Measurements from ENCODE around the gene ZNF780A. TPM values are rescaled to one million over a fixed set of nuclear protein-coding genes. Genes with fewer than 3 reads are reported as not detected.
A peak's percentile ranks its signal among the peaks of the same experiment; 100 is the strongest.

ZNF780A gene
- polyA plus RNA-seq, 3 donors: 9.8 to 14.1 (median 12.6) TPM

GRCh38 chr19:40033989-40034560 lies 56.7 kb downstream of the ZNF780A start:
- intact Hi-C loops (cut with micrococcal nuclease): no loop called here
- no peak overlapping the region for H3K27ac Mint-ChIP-seq
- WGBS (ENCODE audit: insufficient coverage): no CpG with 5 or more reads among the region's 2 CpGs
- Histone ChIP-seq H3K27me3 (ENCODE audit: control insufficient read depth in 2 of 2, insufficient read depth in 2 of 2, low read length in 2 of 2) (no peaks in the 10 kb centered on the region), H3K4me2 (replicated peaks; ENCODE audit: extremely low read depth, low read length, poor library complexity, severe bottlenecking) (no peak overlapping the region), H4K20me1 (ENCODE audit: insufficient read depth, low read length) (no peaks in the 10 kb centered on the region), H3K79me2 (ENCODE audit: insufficient read depth, low read length) (no peaks in the 10 kb centered on the region), H3K27ac (ENCODE audit: low read depth in 1 of 2, low read length in 2 of 2) (no peak overlapping the region), H3K36me3 (replicated peaks in 1 of 2; ENCODE audit: control insufficient read depth in 1 of 2, insufficient read depth in 2 of 2, low read length in 2 of 2) (no peaks in the 10 kb centered on the region), H2AFZ (ENCODE audit: insufficient read depth, low read depth, low read length, poor library complexity, severe bottlenecking) (no peak overlapping the region), H3K4me1 (ENCODE audit: control insufficient read depth in 1 of 2, insufficient read depth in 2 of 2, low read length in 2 of 2) (no peaks in the 10 kb centered on the region), H3K9me3 (replicated peaks in 1 of 2; ENCODE audit: control insufficient read depth in 1 of 2, insufficient read depth in 1 of 2, low read length in 2 of 2) (peaks cover 37 to 86% of the 10 kb centered on the region in 2 donors), H3K4me3 (replicated peaks in 1 of 3; ENCODE audit: low read depth in 2 of 3, low read length in 3 of 3) (peak overlapping the region in 1 of 3 experiments; percentile 18), H3K9ac (ENCODE audit: insufficient read depth, low read length, poor library complexity, severe bottlenecking) (no peak overlapping the region)
- H3K27me3 Mint-ChIP-seq (ENCODE audit: low read depth in 3 of 3): no peaks in the 10 kb centered on the region
- no peaks in the 10 kb centered on the region for H3K4me1 Mint-ChIP-seq
- TF ChIP-seq, protein P1, sequence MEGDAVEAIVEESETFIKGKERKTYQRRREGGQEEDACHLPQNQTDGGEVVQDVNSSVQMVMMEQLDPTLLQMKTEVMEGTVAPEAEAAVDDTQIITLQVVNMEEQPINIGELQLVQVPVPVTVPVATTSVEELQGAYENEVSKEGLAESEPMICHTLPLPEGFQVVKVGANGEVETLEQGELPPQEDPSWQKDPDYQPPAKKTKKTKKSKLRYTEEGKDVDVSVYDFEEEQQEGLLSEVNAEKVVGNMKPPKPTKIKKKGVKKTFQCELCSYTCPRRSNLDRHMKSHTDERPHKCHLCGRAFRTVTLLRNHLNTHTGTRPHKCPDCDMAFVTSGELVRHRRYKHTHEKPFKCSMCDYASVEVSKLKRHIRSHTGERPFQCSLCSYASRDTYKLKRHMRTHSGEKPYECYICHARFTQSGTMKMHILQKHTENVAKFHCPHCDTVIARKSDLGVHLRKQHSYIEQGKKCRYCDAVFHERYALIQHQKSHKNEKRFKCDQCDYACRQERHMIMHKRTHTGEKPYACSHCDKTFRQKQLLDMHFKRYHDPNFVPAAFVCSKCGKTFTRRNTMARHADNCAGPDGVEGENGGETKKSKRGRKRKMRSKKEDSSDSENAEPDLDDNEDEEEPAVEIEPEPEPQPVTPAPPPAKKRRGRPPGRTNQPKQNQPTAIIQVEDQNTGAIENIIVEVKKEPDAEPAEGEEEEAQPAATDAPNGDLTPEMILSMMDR (IDR thresholded peaks at IDR 0.05): no peak
- H3K4me3 Mint-ChIP-seq: no peak overlapping the region
- H3K36me3 Mint-ChIP-seq: peaks cover 0 to 2% of the 10 kb centered on the region in 2 donors
- no peak for DNase-seq
- H3K9me3 Mint-ChIP-seq: peaks cover 22 to 87% (median 78%) of the 10 kb centered on the region in 7 donors

DNA sequence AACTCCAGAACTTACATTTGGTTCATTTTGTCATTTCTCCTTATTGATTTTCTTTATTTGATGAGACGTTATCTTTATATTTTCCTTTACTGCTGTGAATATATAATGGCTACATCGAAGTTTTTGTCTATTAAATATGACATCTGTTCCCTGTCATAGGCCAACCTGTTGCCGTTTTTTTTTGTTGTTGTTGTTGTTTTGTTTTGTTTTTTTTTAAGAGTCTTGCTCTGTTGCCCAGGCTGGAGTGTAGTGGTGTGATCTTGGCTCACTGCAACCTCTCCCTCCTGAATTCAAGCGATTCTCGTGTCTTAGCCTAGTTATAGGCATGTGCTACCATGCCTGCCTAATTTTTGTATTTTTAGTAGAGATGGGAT lies 64.2 kb downstream of the ZNF780A start:
- H3K9ac ChIP-seq (ENCODE audit: insufficient read depth, low read length, poor library complexity, severe bottlenecking): no peak overlapping the region
- Mint-ChIP-seq H3K36me3 (no peaks in the 10 kb centered on the region), H3K27ac (no peak overlapping the region), H3K9me3 (peaks cover 47 to 97% (median 83%) of the 10 kb centered on the region in 7 donors), H3K27me3 (ENCODE audit: low read depth in 3 of 3) (peaks cover 0 to 2% (median 0%) of the 10 kb centered on the region in 3 donors), H3K4me3 (no peak overlapping the region), H3K4me1 (no peaks in the 10 kb centered on the region)
- 100% methylated on average over 1 of the region's 5 CpGs for WGBS (ENCODE audit: insufficient coverage)
- no peak overlapping the region for H3K4me2 ChIP-seq (replicated peaks; ENCODE audit: extremely low read depth, low read length, poor library complexity, severe bottlenecking)
- H3K9me3 ChIP-seq (replicated peaks in 1 of 2; ENCODE audit: control insufficient read depth in 1 of 2, insufficient read depth in 1 of 2, low read length in 2 of 2): peaks cover 64 to 94% of the 10 kb centered on the region in 2 donors
- no peaks in the 10 kb centered on the region for H3K27me3 ChIP-seq (ENCODE audit: control insufficient read depth in 2 of 2, insufficient read depth in 2 of 2, low read length in 2 of 2)
- intact Hi-C loops (cut with micrococcal nuclease): no loop called here
- H3K27ac ChIP-seq (ENCODE audit: low read depth in 1 of 2, low read length in 2 of 2): no peak overlapping the region
- H3K4me3 ChIP-seq (replicated peaks in 1 of 3; ENCODE audit: low read depth in 2 of 3, low read length in 3 of 3): no peak overlapping the region
- no peak overlapping the region for H2AFZ ChIP-seq (ENCODE audit: insufficient read depth, low read depth, low read length, poor library complexity, severe bottlenecking)
- no peaks in the 10 kb centered on the region for H3K4me1 ChIP-seq (ENCODE audit: control insufficient read depth in 1 of 2, insufficient read depth in 2 of 2, low read length in 2 of 2)
- no peaks in the 10 kb centered on the region for H3K79me2 ChIP-seq (ENCODE audit: insufficient read depth, low read length)
- no peaks in the 10 kb centered on the region for H3K36me3 ChIP-seq (replicated peaks in 1 of 2; ENCODE audit: control insufficient read depth in 1 of 2, insufficient read depth in 2 of 2, low read length in 2 of 2)
- TF ChIP-seq, protein P1 (IDR thresholded peaks at IDR 0.05): no peak
- no peaks in the 10 kb centered on the region for H4K20me1 ChIP-seq (ENCODE audit: insufficient read depth, low read length)
- no peak for DNase-seq

Measured in CD14-positive monocyte (primary cell).